GM12878 (cell line): ENCODE measurements around the gene GPM6B. TPM values are rescaled to one million over a fixed set of nuclear protein-coding genes. Genes with fewer than 3 reads are reported as not detected.

Source experiments
- ATAC-seq: fragments of 200-7000 bp; cut with Tn5 transposase; 3 replicates; pipeline ENCODE4 v1.9.1; 2020; ENCODE audit warnings: mild to moderate bottlenecking, moderate library complexity
- BruUV-seq: library from RNA; stranded (reverse); fragments of 400-500 nt; replicated peaks from 2 replicates; lab custom pipeline; 2021; lab: Mats Ljungman, UMichigan
- CTCF ChIA-PET: fragments of 300-600 bp; sonication (Branson Sonifier 250); formaldehyde crosslinking; extraction: SDS; loops from one replicate; lab custom pipeline; 2021; ENCODE audit warnings: inconsistent platforms; lab: Yijun Ruan, JAX
- POLR2A ChIA-PET: fragments of 350-600 bp; formaldehyde crosslinking; extraction: SDS; loops from one replicate; lab custom pipeline; 2021; ENCODE audit warnings: inconsistent platforms; lab: Charles Lee
- RAD21 ChIA-PET: fragments of 300-600 bp; sonication (Branson Sonifier 250); formaldehyde crosslinking; loops from one replicate; lab custom pipeline; 2023; ENCODE audit warnings: antibody characterized with exemption; ENCODE audit not compliant: unreplicated experiment; lab: Charles Lee
- SMC1A ChIA-PET: fragments of 300-600 bp; sonication (Branson Sonifier 250); formaldehyde crosslinking; loops from one replicate; lab custom pipeline; 2023; ENCODE audit not compliant: unreplicated experiment, uncharacterized antibody; lab: Charles Lee
- DNase-seq: peaks from one replicate; pipeline ENCODE4 v3.0.0-alpha.2; 2011; ENCODE audit warnings: low read depth, low spot score
- FAIRE-seq: peaks from 3 replicates; lab custom pipeline; 2011; peaks lifted over from hg19 to GRCh38; lab: Jason Lieb, UNC
- H2AFZ ChIP-seq: 2 replicates; pipeline ENCODE4 v1.6.0; 2011; ENCODE audit warnings: low read depth, low read length, control low read depth; ENCODE audit not compliant: control insufficient read depth
- H3K27ac ChIP-seq: 2 replicates; pipeline ENCODE4 v1.5.1; 2011; ENCODE audit warnings: control low read depth; ENCODE audit not compliant: control insufficient read depth, insufficient read depth
- H3K27me3 ChIP-seq, 2 experiments: replicated peaks in 1 of 2; 2 replicates each; pipeline versions ENCODE4 v1.6.0 to v1.6.1; 2011; ENCODE audit warnings: low read length in 1 of 2; ENCODE audit not compliant: control insufficient read depth in 2 of 2, insufficient read depth in 2 of 2
- H3K36me3 ChIP-seq, 2 experiments: 2 replicates each; pipeline ENCODE4 v1.5.1; 2011; ENCODE audit warnings: low read length in 1 of 2; ENCODE audit not compliant: control insufficient read depth in 2 of 2, insufficient read depth in 2 of 2
- H3K4me1 ChIP-seq: 2 replicates; pipeline ENCODE4 v1.6.1; 2011; ENCODE audit warnings: mild to moderate bottlenecking, low read length, moderate library complexity, mixed read lengths; ENCODE audit not compliant: control insufficient read depth, insufficient read depth
- H3K4me2 ChIP-seq: 2 replicates; pipeline ENCODE4 v1.6.0; 2011; ENCODE audit warnings: control low read depth; ENCODE audit not compliant: control insufficient read depth, insufficient read depth
- H3K4me3 ChIP-seq: fragments of 200-600 bp; sonication (generic); 2 replicates; pipeline ENCODE4 v1.5.1; 2016
- H3K79me2 ChIP-seq: 2 replicates; pipeline ENCODE4 v1.6.0; 2011; ENCODE audit warnings: low read length; ENCODE audit not compliant: control insufficient read depth, insufficient read depth
- H3K9ac ChIP-seq: 2 replicates; pipeline ENCODE4 v1.8.0; 2011; ENCODE audit warnings: low read length, control low read depth, mixed read lengths; ENCODE audit not compliant: control insufficient read depth, insufficient read depth
- H3K9me3 ChIP-seq: replicated peaks from 3 replicates; pipeline ENCODE4 v1.5.1; 2011; ENCODE audit warnings: mild to moderate bottlenecking, low read length; ENCODE audit not compliant: control insufficient read depth, insufficient read depth
- H4K20me1 ChIP-seq: 2 replicates; pipeline ENCODE4 v1.6.0; 2011; ENCODE audit not compliant: control insufficient read depth, insufficient read depth
- ETV6 ChIP-seq, 2 experiments: fragments of 450-650 bp in 1 of 2; IDR thresholded peaks in 1 of 2; conservative IDR thresholded peaks in 1 of 2; 2 replicates each; pipeline ENCODE4 v1.6.1; 2014; ENCODE audit warnings: antibody characterized with exemption in 1 of 2, borderline replicate concordance in 1 of 2, low read depth in 1 of 2, mild to moderate bottlenecking in 1 of 2, moderate library complexity in 1 of 2
- IKZF1 ChIP-seq: fragments of 450-650 bp; conservative IDR thresholded peaks from 2 replicates; pipeline ENCODE4 v1.6.1; 2017; ENCODE audit warnings: antibody characterized with exemption, mild to moderate bottlenecking
- NR2F1 ChIP-seq: fragments of 450-650 bp; conservative IDR thresholded peaks from 2 replicates; pipeline ENCODE4 v1.6.1; 2017; ENCODE audit warnings: mild to moderate bottlenecking
- POU2F2 ChIP-seq: IDR thresholded peaks from 3 replicates; pipeline ENCODE4 v1.6.1; 2011; ENCODE audit warnings: low read depth, mild to moderate bottlenecking, low read length, borderline replicate concordance
- ZBED1 ChIP-seq: IDR thresholded peaks from 2 replicates; pipeline ENCODE4 v1.6.1; 2016; ENCODE audit warnings: borderline replicate concordance
- WGBS: methylation state at CpG from one replicate; pipeline ENCODE4 v1.1.6; 2016; ENCODE audit warnings: low lambda C conversion rate; ENCODE audit not compliant: insufficient replicate concordance, insufficient coverage; ENCODE audit errors: missing lambda C conversion rate; 5-methylcytosine and 5-hydroxymethylcytosine counted together
- in situ Hi-C: fragments of 300-500 bp; cut with MboI; formaldehyde crosslinking; loops from 9 replicates; pipeline ENCODE4 v1.14.3; 2018; ENCODE audit warnings: mixed read lengths
- intact Hi-C: fragments of 100-400 bp; cut with micrococcal nuclease; formaldehyde crosslinking; loops from one replicate; pipeline ENCODE4 v1.14.2; 2022; ENCODE audit not compliant: unreplicated experiment
- polyA plus RNA-seq, 11 experiments: library from polyadenylated mRNA; depleted of rRNA in 4 of 11; unstranded in 6 of 11; stranded (reverse) in 5 of 11; fragments of >200 nt; fragmentation: Nextera tagmentation in 4 of 11; fragmentation: Illumina TruSeq in 1 of 11; extraction: Ambion mirVana in 4 of 11; extraction: Trizol in 1 of 11; gene quantifications; 1 replicate in 1 of 11; 2 replicates in 10 of 11; pipeline versions ENCODE4 v1.2.1 to v1.2.3, GENCODE V29; 2011 to 2016; ENCODE audit warnings: inconsistent platforms in 2 of 11, missing spikeins in 2 of 11, low read depth in 1 of 11
- total RNA-seq, 4 experiments: library from RNA; depleted of rRNA in 3 of 4; stranded (reverse); fragments of >200 nt in 3 of 4; fragmentation: Illumina TruSeq in 1 of 4; extraction: Trizol in 1 of 4; gene quantifications; 2 replicates each; pipeline versions ENCODE4 v1.2.1 to v1.2.3, GENCODE V29; 2013 to 2021

Gene GPM6B
- total and polyA plus RNA-seq, 10 of the 15 experiments (the other 5 are each of a cell fraction or from before 2014, with no cell fraction given): 0.01 to 2.6 (median 0.37) TPM; not detected in 2

DNA sequence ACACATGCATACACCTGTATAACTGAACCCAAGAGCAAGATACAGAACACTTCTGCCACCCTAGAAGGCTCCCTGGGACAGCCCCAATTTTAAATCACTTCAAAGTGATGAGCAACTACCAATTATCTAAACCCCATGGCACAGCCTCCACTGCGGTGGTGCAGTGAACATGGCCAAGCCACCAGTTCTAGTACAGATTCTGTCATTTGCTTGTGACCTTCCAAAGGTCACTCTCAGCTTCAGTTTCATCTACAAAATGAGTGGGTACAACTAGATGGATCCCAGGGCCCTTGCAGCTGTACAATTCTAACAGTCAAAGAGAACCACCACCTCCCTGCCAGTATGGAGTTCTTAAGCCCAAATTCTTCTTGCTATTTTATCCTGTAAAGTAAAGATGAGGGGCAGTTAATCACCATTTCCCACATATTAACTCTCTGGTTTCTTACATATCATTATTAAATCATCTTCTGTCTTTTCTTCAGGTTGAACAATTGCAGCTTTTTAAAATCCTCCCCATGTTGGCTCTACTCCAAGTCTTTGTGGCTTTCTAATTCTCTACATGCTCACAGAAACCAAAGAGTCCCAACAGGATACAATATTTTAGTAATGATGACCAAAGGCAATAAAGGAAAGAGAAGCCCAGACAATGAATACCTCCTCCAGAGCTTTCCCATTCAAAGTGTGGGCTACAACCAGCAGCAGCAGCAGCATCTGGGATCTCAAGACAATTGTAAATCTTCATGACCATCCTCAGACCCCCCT lies 39.0 kb upstream of the GPM6B start:
- H3K9me3 ChIP-seq: no peaks in the 10 kb centered on the region
- H3K4me2 ChIP-seq: no peak overlapping the region
- POLR2A ChIA-PET: interaction anchor here (1.2 kb wide), 1 partner anchor 172 kb away, joined by 4 read pairs; no protein-coding TSS in a partner anchor
- peaks cover 5% of the 10 kb centered on the region; the same call in 1 of the 2 replicates for H3K4me1 ChIP-seq
- WGBS: 0% methylated on average over 1 of the region's 1 CpG
- no peak overlapping the region for H3K27ac ChIP-seq
- BruUV-seq: no TSS peak
- H4K20me1 ChIP-seq: no peaks in the 10 kb centered on the region
- DNase-seq (no peak), ATAC-seq (peak; percentile 73)
- H3K79me2 ChIP-seq: no peaks in the 10 kb centered on the region
- no peak overlapping the region for H2AFZ ChIP-seq
- no peak overlapping the region for H3K4me3 ChIP-seq
- H3K27me3 ChIP-seq: no peaks in the 10 kb centered on the region
- H3K36me3 ChIP-seq: no peaks in the 10 kb centered on the region
- TF ChIP-seq ETV6 (conservative IDR thresholded peaks at IDR 0.05 in 1 of 2, IDR thresholded peaks at IDR 0.05 in 1 of 2; ENCODE audit: borderline replicate concordance in 1 of 2, low read depth in 1 of 2) (no peak), NR2F1 (peak; percentile 62; the same call in 1 of the 2 replicates)
- TF ChIP-seq, all 136 proteins: peak for 1
- no peak overlapping the region for H3K9ac ChIP-seq
- in situ Hi-C loops: no loop called here
- FAIRE-seq: no peak
- ChIA-PET RAD21 (no interaction called here), SMC1A (interaction anchor here (0.7 kb wide), 1 partner anchor 266 kb away, joined by 3 read pairs; no protein-coding TSS in a partner anchor), CTCF (no interaction called here)
- intact Hi-C loops: no loop called here

DNA sequence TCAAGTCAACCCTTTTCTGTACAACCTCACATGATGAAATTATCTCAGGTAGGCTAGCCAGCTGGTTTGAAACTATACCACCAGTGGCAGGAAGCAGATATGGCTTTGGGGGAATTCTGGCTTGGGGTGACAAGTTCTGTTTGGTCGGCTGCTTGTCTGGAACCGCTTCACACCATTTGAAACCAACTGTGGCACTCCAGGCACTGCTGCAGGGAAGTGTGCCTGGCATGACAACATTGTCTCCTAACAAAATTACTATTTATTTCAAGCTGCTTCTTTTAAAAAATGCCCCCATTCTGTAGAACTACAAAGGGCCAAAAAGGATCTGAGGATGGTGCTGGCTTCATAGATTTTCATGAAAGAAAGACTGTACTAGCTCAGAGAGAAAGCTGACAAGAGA lies 37.1 kb upstream of the GPM6B start:
- H3K36me3 ChIP-seq: no peaks in the 10 kb centered on the region
- no TSS peak for BruUV-seq
- ChIA-PET SMC1A (interaction anchor here (0.9 to 3.3 kb wide), 13 partner anchors 9 to 192 kb away, joined by 3 to 16 read pairs (median 4); partner anchors contain the start of genes OFD1 and TRAPPC2), RAD21 (interaction anchor here (0.7 to 2.0 kb wide), 5 partner anchors 15 to 192 kb away, joined by 3 to 6 read pairs (median 4); no protein-coding TSS in a partner anchor), POLR2A (interaction anchor here (1.1 kb wide), 1 partner anchor 166 kb away, joined by 3 read pairs; no protein-coding TSS in a partner anchor), CTCF (interaction anchor here (0.8 to 1.5 kb wide), 6 partner anchors 93 to 105 kb away, joined by 3 to 8 read pairs (median 3); no protein-coding TSS in a partner anchor)
- no peak overlapping the region for H3K9ac ChIP-seq
- WGBS: 10% methylated on average over 2 of the region's 2 CpGs
- H4K20me1 ChIP-seq: no peaks in the 10 kb centered on the region
- H3K79me2 ChIP-seq: no peaks in the 10 kb centered on the region
- no peak overlapping the region for H3K4me3 ChIP-seq
- no peaks in the 10 kb centered on the region for H3K27me3 ChIP-seq
- peaks cover 5% of the 10 kb centered on the region; the same call in 1 of the 2 replicates for H3K4me1 ChIP-seq
- no peak overlapping the region for H3K4me2 ChIP-seq
- intact Hi-C loops: loop anchor here (5.0 kb wide), 2 partner anchors 173 to 202 kb away; partner anchors contain the start of genes GEMIN8 and TCEANC
- H3K9me3 ChIP-seq: no peaks in the 10 kb centered on the region
- H3K27ac ChIP-seq: no peak overlapping the region
- TF ChIP-seq POU2F2 (no peak), ZBED1 (no peak), IKZF1 (peak; percentile 29; the same call in 1 of the 2 replicates)
- no peak overlapping the region for H2AFZ ChIP-seq
- ATAC-seq (peak; percentile 41), FAIRE-seq (no peak), DNase-seq (no peak)
- in situ Hi-C loops: no loop called here
